Measurements from ENCODE around the gene PDE2A.

Gene PDE2A

DNA sequence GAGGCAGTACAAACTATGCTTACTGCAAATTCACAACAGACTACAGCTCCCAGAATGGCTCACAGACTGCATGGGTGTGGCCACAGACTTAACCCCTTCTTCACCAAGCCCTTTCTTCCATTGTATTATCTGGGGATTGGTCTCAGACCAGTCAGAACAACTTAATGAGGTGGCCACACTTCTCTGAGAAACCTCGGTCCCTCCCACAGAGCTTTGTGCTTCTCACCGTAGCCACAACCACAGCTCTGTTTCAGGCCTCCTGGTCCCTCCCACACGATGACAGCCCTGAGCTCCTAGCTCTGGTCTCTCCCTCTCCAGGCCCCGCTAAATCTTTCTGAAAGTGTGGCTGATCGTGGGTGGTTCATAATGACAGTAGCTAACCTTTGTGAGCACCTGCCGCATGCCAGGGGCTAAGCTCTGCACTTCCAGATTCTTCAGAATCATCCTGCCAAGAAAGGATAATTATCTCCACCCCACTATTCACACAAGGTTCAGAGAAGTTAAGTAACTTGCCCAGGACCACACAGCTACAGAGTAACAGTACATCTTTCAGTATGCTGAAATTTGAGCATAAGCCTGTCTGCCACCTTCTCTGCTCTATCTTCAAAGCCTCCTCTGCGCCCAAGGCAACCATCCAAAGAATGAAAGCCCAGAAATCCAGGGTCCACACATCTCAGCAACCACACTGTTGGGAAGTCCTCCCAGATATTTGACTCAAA is 5.4 kb downstream of the PDE2A start:
- H3K4me3 ChIP-seq (ENCODE audit: low read depth, low read length): no peak overlapping the region
- DNase-seq (ENCODE audit: low read depth): no peak

DNA sequence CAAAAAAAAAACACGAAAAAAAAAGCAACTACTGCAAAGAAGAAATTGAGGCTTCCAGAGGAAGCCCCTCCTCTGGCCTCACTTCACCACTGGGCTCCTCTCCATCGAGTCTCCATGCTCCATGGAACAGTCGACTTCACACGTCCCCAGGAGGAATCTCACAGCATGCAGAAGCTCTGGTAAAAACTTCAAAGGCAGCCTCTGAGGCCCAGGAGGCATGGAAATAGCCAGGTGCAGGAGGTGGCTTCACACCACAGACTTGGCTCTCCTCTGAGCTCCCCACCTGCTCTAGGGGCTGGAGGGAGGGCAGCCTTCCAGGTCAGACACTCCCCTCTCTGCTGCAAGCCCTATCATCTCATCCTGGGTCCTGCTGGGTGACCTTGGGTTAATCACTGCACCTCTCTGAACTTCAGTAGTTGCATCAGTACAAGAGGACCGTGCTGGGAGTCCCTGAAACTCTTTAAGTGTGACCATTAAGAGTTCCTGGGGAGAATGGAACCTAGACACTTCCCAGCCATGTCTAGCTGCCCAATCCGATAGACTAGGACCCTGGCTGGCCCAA is 8.2 kb downstream of the PDE2A start:
- H3K4me3 ChIP-seq (ENCODE audit: low read depth, low read length): no peak overlapping the region
- no peak for DNase-seq (ENCODE audit: low read depth)

DNA sequence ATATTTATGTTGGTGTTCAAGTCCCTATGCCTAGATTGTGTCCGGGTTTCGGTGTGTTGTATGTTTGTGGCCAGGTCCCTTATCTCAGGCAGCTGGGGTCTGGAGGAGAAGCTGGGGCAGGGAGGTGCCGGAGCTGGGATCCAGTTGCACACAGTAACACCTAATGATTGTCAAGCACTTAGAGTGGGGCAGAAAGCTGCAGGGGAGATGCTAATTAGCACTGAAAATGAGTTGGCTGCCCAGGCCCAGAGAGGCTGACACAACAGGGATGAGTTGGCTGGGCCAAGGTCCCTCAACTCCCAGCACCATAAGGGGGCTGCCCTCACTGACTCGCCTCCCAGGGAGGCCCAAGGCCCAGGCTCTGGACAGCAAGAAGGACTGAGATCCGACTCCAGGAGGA is 12.2 kb downstream of the PDE2A start:
- DNase-seq (ENCODE audit: low read depth): no peak
- no peak overlapping the region for H3K4me3 ChIP-seq (ENCODE audit: low read depth, low read length)

DNA sequence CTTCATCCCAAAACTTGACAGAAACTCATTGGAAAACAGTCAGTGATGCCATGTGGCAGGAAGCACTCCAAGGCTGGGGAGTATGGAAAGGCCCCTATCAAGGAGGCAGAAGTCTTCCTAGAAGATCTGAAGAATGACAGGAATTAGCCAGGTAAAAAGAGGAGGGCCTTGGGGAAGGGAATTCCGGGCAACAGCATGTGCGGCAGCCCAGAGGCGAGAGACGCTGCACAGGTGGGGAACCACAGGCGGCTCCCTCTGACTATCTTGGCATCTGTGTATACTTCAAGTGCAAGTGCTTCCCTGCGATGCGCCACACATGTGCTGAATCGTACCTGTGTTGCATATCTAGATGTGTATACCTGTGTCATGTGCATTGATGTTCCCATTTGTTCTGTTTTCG is 12.7 kb downstream of the PDE2A start:
- no peak overlapping the region for H3K4me3 ChIP-seq (ENCODE audit: low read depth, low read length)
- no peak for DNase-seq (ENCODE audit: low read depth)

DNA sequence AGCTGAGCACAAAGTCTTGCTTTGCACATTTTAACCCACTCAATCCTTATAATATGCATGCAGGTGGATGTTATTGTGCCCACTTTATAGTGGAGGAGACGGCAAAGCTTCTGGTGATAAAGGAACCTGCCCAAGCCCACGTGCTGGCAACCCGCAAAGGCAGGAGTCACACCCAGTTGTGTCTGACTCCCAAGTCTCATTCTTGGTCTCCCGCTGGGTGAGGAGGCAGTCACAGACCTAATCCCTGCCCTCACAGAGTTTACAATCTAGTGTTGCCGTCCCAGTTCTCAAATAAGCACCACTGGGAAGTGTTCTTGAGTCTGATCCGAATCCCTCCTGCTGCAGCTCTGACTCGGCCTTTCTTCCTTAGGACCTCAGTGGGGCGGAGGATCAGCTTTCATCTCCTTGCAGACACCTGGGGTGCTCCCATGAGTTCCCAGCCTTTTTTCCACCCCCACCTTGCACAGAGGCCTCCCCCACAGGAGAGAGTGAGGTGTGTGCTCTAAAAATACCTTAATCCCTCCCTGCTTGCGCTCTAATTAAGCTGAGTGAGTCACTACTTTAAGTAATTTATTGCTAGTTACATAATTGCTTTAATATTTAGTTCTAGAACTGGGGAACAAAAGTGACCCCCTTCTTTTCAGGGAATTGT is 15.1 kb downstream of the PDE2A start:
- no peak for DNase-seq (ENCODE audit: low read depth)
- H3K4me3 ChIP-seq (ENCODE audit: low read depth, low read length): no peak overlapping the region

DNA sequence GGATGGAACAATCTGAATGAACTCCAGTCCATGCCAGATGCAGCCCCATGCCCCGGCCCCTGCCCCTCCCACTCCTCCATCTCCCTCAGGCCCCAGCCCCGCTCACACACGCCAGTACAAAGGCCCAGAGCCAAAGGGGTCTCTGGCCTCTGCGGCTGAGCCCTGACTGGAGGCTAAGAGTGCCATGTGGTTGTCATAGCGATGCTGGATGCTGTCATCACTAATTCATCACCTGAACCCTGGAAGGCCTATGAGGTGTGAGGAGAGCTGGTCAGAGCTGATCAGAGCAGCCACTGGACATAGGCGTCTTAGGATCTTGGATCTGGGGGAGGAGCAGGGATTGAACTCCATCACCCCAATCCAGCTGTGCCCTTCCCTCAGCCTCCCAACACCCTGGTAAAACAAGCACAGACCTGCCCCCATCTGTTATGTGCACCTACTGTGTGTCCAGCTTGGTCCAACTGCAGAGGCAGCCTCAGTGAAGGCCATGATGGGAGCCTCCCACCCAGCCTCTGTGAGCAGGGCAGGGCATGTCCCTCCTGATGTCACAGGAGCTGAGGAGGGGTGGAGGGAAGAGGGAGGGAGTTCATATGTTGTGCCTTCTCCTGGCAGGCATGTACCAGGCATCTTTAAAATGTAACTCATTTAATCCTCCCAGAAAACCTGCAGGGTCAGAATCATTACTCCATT is 16.7 kb downstream of the PDE2A start:
- H3K4me3 ChIP-seq (ENCODE audit: low read depth, low read length): no peak overlapping the region
- DNase-seq (ENCODE audit: low read depth): no peak

DNA sequence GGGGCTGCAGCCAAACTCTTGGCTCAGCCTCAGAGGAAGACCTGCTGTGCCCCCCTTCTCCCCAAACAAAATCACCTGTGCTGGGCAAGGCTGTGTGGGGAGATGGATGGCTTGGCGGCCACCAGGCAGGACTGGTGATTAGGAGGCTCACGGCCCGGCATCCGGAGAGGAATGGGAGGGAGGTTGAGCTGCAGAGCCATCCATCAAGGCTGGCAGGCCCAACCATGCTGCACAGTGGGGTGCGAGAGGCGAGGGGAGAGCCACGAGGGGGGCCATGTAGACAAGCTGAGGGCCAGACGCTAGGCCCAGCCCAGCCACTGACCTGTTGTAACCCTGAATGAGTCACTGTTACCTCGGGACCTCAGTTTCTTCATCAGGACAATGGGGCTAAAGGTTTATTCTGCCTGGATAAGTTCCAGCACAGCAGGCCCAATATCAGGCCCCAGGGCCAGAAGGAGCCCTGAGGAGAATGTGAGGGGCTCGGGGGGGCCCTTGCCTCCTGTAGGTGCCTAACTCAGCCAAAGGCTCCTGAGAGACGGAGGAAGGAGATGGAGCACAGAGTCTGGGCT is 18.2 kb downstream of the PDE2A start:
- DNase-seq (ENCODE audit: low read depth): no peak

DNA sequence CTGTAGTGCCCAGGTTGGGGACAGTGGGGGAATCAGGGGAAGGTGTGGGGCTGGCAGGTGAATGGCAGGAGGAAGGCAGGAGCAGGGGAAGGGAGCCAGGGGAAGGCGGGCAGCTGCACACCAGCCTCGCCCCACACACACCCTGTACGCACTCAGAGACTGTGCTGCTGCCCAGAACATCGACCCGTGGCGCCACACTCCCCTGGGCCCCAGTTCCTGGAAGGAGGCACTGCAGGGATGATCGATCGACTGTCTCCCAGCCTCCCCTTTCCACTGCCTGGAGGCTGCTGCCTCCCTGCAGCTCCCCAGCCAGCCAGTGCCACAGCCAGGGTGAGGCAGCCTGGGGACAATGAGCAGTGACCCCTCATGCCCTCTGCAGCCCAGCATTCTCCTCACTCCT is 19.2 kb downstream of the PDE2A start:
- DNase-seq (ENCODE audit: low read depth): no peak
- no peak overlapping the region for H3K4me3 ChIP-seq (ENCODE audit: low read depth, low read length)

More for the DNA sequence above, 18.2 kb downstream of the PDE2A start:
- no peak overlapping the region for H3K4me3 ChIP-seq (ENCODE audit: low read depth, low read length)

DNA sequence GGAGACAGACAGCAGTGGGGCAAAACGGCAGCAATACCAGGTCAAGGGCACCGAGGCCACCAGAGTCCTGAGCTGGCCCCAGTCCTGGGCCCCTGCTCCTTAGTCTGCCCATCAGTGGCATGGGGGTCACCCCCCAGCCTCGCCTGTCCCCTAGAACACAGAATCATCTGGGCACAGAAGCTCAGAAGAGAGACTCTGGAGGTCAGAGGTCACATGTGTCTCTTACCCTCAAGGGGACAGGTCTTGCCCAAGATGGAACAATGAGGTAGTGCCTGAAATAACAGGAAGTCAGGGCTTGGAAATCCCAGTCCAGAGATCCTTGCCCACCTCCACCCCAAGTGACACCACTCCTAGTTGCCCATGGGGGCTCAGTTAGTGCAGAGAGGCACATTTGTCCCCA is 20.6 kb downstream of the PDE2A start:
- DNase-seq (ENCODE audit: low read depth): no peak
- no peak overlapping the region for H3K4me3 ChIP-seq (ENCODE audit: low read depth, low read length)

DNA sequence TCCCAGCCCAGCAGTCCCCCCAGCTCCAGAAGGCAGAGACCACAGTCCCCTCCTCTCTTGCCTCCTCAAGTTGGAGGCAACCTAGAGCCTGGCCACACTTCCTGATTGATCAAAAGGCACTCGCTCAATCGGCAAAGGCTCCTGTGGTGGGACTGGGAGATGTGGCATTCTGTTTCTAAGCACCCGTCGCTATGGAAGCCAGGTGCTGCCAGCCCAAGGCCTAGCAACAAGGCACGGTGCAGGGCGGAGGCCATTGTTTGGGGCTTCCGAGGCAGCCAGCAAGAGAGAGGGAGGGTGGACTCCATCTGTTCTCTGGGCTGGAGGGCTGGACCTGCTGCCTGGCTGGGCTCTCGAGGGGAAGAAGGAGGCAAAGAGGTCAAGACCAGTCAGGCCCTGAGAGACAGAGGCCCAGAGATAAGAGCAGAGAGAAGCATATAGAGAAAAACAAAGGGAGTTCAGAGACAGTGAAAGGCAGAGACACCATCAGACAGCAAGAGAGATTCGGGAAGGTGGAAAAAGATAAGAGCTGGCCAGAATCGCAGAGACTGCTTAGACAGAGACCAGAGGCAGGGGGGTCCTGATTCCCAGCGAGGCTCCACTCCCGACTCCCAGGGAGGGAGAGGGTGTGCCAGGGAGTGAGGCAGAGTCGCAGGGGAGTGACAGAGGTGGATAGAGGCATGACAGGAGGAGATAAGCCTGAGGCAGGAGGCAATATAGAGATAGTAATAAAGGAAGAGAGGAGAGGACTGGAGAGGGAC is 21.2 kb downstream of the PDE2A start:
- no peak overlapping the region for H3K4me3 ChIP-seq (ENCODE audit: low read depth, low read length)
- DNase-seq (ENCODE audit: low read depth): no peak

DNA sequence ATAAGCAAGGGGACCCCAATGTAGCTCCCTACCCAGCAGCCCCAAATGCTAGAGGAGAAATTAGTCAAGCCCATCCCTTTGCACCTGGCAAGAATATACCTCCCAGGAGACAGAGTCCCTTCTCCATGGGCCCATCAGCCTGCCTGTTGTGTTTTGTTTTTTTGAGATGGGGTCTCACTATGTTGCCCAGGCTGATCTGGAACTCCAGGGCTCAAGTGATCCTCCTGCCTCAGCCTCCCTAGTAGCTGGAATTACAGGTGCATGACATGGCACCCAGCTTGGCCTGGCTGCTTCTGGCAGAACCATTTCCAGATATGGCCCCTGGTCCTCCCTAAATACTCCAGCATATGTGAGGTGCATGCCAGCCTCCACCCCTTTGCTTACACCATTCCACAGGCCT is 22.1 kb downstream of the PDE2A start:
- no peak for DNase-seq (ENCODE audit: low read depth)
- no peak overlapping the region for H3K4me3 ChIP-seq (ENCODE audit: low read depth, low read length)

DNA sequence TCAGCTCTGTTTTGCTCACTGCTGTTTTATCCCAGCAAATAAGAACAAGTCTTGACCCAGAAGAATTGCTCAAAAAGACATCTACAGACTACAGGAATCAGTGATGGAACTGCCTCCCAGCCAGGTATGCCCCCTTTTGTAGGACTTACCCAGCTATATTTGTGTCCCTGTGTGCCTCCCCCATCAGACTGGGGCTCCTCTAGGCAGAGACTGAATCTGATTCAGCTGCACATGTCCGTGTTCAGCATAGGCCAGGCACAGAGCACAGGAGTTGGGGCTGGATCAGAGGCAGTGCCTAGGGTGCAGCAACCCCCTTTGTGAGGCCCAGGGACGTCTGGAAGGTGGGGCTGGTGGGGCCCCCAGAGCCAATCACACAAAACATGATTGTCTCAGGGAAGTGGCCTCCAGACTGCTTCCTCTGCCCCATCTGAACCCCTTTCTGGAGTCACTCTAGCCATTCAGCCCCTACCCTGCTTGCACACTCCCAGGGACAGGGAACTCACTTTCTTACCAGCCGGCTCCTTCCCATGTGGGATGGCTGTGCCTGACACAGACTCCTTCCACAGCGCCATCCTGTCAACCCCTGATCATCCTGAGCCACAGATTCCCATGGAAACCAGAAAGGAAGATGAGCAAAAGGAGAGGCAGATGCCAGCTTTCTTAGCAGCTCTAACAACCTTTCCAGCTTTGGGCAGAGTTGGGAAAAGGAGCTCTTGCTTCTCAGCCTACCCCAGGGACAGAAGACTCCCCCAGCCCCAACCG is 24.8 kb downstream of the PDE2A start:
- DNase-seq (ENCODE audit: low read depth): no peak
- no peak overlapping the region for H3K4me3 ChIP-seq (ENCODE audit: low read depth, low read length)

DNA sequence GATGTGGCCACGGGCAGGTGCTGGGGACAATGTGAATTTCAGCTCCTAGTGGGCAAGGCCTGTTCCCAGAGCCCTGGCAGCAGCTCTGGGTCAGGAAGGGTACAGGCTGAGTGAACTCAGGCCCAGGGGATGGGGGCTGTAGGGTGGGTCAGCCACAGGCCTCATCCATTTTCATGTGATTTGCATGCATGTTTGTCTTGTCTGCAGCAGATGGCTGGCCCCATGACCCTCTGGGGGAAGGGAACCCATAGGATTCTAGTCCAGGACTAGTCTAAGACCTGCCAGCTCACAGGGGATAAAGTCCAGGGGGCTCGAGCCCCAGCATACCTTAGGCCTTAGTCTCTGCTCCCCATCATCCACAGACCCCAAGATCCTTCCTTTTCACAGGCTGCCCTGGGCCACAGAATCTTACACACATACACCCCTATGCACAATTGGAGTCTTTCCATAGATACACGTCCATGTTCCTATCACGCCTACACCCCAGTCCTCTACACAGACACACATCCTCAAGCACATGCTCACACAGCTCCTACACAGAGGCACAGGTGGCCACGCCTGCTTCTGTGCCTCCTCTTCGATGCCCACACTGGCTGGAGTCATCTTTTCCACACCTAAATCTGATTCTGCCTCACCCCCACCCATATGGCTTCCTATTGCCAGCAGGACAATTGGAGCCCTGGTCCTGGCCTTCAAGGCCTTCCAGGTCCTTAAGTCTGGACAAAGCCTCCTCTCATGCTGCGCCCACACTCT is 25.7 kb downstream of the PDE2A start:
- no peak overlapping the region for H3K4me3 ChIP-seq (ENCODE audit: low read depth, low read length)

DNA sequence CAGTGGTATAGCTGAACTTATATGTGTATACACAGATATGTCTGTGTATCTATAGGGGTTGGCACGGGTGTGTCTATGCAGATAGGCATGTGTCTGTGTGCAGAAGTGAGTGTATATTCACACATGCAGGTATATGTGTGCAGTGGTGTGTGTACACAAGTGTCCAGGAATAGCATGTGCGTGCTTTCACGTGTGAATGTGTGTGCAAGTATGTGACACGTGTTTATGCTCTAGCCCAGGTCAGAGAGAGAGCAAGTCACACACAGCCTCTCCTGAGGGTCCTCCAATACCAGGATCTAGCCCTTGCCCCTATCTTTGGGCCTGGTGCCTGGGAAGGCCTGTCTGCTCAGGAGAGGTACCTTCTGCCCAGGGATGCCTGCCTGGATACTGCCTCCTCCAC is 26.3 kb downstream of the PDE2A start:
- H3K4me3 ChIP-seq (ENCODE audit: low read depth, low read length): no peak overlapping the region
- DNase-seq (ENCODE audit: low read depth): no peak

More for the DNA sequence above, 25.7 kb downstream of the PDE2A start:
- DNase-seq (ENCODE audit: low read depth): no peak

DNA sequence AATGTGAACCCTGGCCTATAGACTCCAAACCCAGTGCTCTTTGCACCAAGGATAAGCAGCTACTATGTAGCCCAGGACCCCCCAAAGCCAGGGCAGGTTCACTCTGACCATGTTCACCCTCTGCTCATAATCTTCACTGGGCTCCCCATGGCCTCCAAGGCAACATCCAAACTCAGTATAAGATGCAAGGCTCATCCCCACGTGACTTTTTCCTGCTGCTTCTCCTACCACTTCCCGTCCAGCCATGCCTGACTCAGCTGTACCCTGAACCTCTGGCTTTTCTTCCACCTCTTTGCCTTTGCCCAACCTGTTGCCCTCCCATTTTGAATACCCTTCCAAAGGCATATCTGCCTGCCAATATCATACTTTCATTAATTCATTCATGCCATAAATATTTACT is 27.8 kb downstream of the PDE2A start:
- H3K4me3 ChIP-seq (ENCODE audit: low read depth, low read length): no peak overlapping the region
- DNase-seq (ENCODE audit: low read depth): no peak

DNA sequence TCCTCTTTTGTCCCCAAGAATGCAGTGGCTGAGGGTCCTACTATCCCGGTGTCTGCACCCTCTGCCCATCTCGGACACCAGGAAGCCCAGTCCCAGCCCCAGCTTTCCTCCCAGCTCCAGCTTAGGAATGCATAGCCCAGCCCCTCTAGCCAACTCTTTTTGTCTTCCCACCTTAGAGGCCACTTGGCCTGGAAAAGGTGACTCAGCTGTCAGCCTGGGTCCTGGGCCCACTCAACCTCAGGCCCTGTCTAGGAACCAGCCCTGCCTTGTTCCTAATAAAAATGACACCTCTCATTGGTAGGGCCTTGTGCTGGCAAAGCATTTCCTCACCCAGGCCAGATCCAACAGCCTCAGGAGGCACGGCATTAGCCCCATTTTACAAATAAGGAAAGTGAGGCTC is 28.2 kb downstream of the PDE2A start:
- DNase-seq (ENCODE audit: low read depth): no peak
- no peak overlapping the region for H3K4me3 ChIP-seq (ENCODE audit: low read depth, low read length)

DNA sequence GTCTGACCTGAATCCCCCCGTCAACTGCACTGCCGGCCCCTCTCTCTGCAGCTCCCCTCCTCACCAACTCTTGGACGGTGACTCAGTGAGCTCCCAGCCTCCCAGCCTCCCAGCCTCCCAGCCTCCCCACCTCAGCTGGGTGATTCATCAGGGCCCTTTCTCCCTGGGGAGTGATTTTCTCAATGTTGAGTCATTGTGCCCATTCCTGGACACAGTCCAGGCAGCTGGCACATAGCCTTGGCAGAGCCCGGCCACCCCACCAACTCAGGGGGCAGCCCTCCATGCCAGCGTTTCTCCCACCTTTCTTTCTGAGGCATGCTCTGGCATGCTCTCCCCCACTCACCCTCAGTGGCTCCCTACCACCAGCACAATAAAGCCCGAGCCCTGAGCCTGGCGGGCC is 30.7 kb downstream of the PDE2A start:
- no peak overlapping the region for H3K4me3 ChIP-seq (ENCODE audit: low read depth, low read length)
- no peak for DNase-seq (ENCODE audit: low read depth)

DNA sequence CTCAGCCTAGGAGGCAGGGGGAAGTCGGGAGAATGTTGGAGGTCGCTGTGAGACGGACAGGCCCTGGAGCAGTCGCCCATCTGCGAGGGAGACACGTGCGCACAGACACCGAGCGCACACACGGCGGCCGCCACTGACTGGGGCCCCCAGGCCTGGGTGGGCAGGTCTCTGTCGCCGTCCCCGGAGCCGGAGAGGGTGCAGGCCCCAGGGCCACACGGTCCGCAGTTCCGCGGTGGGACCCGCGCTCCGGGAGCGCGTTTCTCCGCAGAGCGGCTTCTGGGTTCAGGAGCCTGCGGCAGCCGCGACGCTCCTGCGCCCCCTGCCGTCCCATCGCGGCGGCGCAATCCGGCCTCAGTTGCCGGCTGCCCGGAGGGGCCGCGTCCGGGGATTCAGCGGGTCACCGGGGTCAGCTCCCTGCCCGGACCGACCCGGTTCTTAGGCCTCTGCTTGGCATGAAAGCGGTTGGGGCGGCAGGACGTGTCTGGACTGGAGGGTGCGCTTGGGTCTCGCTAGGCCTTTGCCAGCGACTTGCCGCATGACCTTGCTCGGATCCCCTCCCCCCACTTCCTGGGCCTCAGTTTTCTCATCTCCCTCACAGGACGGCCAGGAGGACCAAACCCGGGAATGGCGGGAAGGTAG is 31.2 kb downstream of the PDE2A start:
- H3K4me3 ChIP-seq (ENCODE audit: low read depth, low read length): peak overlapping the region; percentile 44
- DNase-seq (ENCODE audit: low read depth): no peak

Data from skeletal muscle cell (primary cell).